ENCODE results near the gene MIA.
"Not testable (repeated sequence)": the region's sequence is repeated elsewhere in the genome, so short reads cannot be mapped to it uniquely, and the experiment has no call there.

The MIA gene

DNA sequence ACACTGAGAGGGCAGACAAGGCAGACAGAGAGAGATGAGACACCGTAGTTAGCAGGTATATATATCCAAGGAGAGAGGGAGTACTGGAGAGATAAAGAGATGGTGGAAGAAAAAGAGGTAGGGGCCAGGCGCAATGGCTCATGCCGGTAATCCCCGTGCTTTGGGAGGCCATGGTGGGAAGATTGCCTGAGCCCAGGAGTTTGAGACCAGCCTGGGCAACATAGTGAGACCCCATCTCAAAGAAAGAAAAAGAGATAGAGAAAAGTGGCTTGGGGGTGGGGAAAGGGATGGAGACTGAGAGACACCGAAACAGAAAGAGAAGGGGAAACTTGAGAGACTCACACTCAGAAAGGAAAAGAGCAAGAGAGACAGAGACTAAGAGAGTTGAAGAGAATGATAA, 5.3 kb downstream of the MIA start:
- no peak for DNase-seq (ENCODE audit: low read depth)

DNA sequence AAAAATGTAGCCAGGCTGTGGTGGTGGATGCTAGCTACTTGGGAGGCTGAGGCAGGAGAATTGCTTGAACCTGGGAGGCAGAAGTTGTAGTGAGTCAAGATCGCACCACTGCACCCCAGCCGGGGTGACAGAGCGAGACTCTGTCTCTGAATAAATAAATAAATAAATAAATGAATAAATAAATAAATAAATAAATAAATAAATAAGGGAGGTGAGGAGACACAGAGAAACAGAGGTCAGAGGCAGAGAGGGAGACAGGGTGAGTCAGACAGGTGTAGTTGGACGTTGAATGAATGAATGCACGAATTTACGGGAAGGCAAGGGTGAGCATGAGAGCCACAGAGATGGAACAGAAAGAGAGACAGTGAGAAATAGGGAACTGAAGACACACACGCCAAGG, 5.8 kb downstream of the MIA start:
- no peak for DNase-seq (ENCODE audit: low read depth)

DNA sequence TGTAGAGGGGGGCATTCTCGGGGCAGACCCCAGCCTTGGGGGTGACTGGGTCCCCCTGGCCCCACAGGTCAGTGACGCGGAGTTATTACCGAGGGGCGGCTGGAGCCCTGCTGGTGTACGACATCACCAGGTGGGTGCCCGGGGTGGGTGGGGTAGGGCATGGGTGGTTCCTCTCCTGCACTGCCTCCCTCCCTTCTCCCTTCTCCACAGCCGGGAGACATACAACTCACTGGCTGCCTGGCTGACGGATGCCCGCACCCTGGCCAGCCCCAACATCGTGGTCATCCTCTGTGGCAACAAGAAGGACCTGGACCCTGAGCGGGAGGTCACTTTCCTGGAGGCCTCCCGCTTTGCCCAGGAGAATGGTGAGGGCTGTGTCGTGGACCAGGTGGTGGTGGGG, 8.4 kb downstream of the MIA start:
- no peak for DNase-seq (ENCODE audit: low read depth)

DNA sequence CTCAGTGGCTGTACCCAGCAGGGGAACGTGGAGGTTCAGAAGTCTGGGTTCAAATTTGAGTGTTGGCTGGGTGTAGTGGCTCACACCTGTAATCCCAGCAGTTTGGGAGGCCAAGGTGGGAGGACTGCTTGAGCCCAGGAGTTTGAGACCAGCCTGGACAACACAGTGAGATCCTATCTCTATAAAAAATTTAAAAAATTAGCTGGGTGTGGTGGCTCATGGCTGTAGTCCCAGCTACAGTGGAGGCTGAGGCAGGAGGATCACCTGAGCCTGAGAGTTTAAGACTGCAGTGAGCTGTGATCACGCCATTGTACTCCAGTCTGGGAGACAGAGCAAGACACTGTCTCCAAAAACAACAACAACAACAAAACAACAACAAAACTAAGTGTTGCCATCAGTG, 8.8 kb downstream of the MIA start:
- not testable (repeated sequence) for DNase-seq (ENCODE audit: low read depth)

DNA sequence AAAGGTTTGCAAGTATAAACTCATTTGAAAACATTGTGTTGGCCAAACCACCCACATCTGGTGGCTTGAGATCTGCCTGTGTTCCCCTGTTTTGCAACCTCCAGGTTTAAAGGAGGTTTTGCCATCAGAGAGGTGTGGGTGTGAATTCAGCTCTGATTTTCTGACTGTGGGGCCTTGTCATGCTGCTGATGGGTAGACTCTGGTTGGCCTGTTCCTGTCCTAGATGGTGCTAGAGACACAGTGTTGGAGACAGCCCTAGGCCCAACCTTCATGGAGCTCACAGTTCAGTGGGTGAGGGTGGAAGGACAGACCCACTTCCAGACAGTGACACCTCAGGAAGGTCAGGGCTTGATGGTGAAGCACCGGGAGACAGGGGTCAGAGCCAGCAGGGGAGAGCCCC, 10.2 kb downstream of the MIA start:
- DNase-seq (ENCODE audit: low read depth) = no peak

DNA sequence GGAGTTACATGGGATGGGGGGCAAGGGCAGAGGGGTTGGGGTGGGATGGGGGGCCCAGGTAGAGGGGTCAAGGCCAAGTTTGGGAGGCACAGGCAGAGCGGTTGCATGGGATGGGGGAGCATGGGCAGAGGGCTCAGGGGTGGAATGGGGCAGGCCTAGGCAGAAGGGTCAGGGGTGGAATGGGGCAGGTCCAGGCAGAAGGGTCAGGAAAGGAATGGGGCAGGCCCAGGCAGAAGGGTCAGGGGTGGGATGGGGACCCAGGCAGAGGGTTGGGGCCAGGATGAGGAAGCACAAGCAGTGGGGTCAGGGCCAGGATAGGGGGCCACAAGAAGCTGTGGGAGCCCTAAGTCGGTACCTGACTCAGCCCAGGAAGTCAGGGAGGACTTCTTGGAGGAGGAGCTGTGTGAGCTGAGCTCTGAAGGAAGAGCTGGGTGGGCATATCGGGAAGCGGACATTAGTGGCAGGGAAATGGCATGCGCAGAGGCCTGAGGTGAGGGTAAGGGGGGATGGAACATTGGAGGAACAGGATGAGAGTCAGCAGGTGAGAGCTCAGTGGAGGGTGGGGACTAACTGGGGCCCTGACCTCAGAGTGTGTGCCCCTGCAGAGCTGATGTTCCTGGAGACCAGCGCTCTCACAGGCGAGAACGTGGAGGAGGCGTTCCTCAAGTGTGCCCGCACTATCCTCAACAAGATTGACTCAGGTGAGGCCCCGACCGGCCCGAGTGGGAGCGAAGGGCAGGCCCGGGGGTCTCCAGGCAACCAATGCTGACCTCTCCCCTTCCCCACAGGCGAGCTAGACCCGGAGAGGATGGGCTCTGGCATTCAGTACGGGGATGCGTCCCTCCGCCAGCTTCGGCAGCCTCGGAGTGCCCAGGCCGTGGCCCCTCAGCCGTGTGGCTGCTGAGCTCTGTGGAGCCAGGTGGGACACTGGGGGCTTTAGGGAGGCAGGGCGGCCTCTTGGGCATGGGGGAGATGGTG, 11.0 kb downstream of the MIA start:
- no peak for DNase-seq (ENCODE audit: low read depth)

DNA sequence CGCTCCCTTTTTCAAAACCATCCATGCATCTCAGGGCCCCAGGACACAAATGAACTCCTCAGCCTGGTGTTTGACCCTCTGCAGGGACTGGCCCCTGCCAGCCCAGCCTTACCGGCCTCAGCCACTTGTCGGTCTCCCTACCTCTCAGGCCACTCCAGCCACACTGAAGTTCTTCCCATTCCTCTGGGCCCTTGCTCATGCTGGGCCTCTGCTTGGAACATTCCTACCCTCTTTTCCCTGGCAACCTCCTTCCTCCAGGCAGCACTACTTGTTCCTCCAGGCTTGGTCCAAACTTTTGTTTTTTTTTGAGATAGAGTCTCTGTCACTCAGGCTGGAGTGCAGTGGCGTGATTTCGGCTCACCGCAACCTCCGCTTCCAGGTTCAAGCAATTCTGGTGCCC, 16.0 kb downstream of the MIA start:
- no peak for DNase-seq (ENCODE audit: low read depth)

DNA sequence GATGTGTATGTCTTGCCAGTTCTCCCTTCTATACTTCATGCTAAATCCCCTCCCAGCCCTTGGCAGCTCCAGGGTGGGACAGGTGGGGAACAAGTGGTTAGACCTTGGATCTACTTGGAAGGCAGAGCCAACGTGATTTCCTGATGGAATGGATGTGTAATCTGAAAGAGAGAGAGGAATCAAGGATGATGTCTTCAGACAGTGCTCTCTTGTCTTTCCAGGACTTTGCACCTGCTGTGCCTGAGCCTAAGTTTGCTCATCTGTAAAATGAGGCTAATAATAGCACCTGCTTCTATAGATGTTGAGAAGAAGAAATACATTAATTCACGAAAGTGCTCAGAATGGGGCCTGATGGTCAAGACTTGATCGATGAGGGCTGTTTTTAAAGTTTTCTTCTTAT, 16.7 kb downstream of the MIA start:
- DNase-seq (ENCODE audit: low read depth) = no peak

DNA sequence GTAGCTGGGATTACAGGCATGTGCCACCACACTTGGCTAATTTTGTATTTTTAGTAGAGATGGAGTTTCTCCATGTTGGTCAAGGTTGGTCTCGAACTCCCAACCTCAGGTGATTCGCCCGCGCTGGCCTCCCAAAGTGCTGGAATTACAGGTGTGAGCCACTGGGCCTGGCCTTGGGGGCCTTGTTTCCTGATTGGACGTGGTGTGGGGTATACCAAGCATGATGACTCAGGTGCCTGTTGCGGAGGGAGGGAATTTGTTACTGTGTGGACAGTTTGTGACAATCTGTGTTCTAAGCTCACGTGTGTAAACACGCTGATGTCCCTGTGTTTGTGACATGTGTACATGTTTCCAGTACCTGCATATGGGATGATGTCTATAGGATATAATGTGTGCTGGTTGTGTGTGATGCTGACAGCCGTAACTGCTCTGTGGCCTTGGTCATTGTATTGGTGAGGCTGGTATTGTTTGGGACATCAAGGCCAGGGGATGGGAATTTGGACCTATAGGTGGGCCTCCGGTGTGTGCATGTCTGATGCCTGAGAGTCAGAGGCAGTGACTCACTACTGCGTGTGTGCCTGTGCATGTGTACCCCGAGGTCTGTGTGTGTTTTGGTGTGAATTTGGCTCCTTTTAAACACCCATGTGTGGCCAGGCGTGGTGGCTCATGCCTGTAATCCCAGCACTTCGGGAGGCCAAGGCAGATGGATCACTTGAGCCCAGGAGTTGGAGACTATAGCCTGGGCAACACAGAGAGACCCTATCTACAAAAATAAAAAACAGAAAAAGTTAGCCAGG, 22.0 kb downstream of the MIA start:
- DNase-seq (ENCODE audit: low read depth) = no peak

DNA sequence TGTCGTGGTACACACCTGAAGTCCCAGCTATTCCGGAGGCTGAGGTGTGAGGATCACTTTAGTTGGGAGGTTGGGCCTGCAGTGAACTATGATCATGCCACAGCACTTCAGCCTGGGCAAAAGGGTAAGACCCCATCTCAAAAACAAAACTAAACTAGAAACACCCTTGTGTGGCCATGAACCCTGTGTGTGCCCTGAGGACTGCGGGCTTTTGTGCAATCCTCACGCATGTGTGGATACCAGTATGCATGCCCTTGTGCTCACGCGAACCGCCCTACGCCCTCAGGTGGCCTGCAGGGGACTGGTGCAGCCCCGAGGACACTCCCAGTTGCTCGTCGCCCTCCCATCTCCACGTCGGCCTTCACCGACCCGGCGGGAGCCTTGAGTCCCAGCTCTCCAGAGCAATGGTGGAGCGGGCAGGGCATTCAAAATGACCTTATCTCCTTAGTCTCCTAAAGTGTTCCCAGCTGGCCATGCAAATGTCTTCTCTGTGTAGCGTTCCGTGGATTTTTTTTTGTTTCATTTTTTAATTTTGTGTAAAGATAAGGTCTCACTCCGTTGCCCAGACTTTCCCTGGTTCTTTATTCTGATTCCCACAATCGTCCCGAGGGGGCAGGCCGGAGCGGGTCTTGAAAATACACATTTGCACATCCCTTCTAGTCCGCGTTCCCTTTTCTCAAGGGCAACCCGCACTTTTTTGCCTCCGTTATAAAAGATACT, 22.8 kb downstream of the MIA start:
- DNase-seq (ENCODE audit: low read depth) = peak; percentile 53

DNA sequence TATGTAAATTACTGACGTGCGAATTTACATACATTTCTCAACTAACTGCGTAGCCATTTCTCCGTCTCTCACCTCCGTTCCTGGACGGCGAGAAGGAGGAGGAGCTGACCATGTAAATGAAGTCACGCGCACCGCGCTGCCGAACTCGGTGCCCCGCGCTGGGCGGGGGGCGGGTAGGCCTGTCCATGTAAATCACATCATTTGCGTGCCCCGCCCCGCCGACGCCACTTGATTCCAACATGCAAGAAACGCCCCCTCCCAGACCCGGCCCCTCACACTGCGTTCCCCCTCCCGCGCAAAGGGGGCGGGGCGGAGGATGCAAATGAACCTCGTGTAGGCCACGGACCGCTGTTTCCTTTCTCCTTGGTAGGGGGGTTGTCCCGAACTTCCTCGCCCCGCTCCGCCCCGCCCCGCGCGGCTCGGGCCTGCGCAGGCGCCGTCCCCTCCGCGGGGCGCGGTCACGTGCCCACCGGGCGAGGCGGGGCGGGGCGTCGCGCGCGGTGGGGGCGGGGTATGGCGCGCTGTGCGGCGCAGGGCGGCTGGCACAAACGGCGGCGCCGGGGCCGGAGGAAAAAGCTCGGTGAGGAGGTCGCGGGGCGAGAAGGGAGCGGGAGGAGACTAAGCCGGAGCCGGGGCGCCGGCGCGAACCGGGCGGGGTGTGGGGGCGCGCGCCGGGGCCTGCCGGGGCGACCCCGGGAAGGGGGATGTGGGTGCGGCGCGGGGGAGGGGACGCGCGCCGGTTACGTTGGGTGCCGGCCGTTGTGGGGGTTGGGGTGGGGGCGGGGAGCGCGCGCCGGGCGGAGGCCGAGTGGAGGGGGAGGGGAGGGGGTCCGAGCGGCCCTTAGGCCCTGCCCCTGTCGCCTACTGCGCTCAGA, 23.6 kb downstream of the MIA start, which contains the start of gene EGLN2:
TSS of gene EGLN2 (plus strand) at position 509 of the 875 bp plus-strand sequence. CDS start 1,382 bp downstream, outside the sequence.
- DNase-seq (ENCODE audit: low read depth) = peak; percentile 100

DNA sequence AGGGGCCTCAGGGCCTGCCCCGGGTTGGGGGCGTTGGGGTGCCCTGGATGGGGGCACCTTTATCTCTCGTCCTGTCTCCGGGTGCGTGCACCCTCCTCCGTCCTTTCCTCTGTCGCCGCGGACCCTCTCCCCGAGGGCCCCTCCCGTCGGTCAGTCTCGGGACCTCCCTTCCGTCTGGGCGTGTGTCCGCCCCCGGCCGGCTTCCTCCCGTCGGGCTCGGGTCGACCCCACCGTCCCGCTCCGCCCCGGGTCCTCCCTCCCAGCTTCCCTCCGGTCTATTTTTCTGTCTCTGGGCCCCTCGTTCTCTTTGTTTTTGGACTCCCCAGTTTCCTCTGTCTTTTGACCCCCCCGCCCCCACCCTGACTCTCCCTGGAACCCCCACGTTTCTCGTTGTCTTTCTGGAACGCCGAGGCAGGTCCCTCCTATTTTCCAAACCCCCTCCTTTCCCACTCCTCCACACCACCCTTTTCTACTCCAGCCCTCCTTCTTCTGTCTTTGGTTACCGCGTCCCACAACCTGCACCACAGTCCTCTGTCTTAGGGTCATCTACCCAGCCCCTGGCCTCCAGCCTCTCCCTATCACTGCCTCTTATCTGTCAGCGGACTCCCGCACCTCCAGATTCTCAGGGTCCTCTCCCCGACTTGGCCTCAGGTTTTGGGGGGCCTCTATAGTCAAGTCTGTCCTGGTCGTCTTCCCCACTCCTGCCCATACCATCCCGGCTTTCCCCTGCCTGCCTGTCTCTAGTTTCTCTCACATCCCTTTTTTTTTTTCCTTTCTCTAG, 24.4 kb downstream of the MIA start:
- no peak for DNase-seq (ENCODE audit: low read depth)

DNA sequence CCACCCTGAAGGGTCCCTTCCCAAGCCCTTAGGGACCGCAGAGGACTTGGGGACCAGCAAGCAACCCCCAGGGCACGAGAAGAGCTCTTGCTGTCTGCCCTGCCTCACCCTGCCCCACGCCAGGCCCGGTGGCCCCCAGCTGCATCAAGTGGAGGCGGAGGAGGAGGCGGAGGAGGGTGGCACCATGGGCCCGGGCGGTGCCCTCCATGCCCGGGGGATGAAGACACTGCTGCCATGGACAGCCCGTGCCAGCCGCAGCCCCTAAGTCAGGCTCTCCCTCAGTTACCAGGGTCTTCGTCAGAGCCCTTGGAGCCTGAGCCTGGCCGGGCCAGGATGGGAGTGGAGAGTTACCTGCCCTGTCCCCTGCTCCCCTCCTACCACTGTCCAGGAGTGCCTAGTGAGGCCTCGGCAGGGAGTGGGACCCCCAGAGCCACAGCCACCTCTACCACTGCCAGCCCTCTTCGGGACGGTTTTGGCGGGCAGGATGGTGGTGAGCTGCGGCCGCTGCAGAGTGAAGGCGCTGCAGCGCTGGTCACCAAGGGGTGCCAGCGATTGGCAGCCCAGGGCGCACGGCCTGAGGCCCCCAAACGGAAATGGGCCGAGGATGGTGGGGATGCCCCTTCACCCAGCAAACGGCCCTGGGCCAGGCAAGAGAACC, 25.1 kb downstream of the MIA start:
- no peak for DNase-seq (ENCODE audit: low read depth)

DNA sequence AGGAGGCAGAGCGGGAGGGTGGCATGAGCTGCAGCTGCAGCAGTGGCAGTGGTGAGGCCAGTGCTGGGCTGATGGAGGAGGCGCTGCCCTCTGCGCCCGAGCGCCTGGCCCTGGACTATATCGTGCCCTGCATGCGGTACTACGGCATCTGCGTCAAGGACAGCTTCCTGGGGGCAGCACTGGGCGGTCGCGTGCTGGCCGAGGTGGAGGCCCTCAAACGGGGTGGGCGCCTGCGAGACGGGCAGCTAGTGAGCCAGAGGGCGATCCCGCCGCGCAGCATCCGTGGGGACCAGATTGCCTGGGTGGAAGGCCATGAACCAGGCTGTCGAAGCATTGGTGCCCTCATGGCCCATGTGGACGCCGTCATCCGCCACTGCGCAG, 25.7 kb downstream of the MIA start:
- DNase-seq (ENCODE audit: low read depth) = no peak

DNA sequence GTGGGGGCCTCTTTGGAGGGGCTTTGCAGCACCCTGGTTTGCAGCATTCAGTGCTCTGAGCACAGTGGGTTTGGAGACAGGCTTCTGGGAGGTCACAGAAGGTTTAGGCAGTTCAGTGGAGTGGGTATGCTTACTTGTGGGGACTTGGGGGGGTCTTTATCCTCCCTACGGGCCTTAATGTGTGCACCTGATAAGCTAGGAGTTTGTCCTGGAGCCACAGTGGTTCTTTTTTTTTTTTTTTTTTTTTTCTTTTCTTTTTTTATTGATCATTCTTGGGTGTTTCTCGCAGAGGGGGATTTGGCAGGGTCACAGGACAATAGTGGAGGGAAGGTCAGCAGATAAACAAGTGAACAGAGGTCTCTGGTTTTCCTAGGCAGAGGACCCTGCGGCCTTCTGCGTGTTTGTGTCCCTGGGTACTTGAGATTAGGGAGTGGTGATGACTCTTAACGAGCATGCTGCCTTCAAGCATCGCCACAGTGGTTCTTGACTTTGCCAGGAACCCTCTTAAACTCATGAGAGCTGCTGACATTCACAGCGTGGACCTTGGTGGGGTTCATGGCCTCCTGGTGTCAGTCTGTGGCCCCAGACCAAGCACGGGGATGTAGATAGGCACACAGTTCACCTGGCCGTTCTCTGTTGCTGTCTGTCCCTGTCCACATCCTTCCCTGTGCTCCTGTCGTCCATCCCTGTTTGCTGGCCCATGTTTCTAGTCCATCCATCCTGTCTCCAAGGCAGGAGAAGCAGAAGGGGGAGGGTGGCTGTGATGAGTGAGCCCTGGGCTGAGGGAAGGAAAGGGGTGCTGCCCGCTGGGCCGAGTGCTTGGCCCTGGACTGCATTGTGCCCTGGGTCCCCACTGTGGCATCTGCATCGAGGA, 26.3 kb downstream of the MIA start:
- DNase-seq (ENCODE audit: low read depth) = no peak

DNA sequence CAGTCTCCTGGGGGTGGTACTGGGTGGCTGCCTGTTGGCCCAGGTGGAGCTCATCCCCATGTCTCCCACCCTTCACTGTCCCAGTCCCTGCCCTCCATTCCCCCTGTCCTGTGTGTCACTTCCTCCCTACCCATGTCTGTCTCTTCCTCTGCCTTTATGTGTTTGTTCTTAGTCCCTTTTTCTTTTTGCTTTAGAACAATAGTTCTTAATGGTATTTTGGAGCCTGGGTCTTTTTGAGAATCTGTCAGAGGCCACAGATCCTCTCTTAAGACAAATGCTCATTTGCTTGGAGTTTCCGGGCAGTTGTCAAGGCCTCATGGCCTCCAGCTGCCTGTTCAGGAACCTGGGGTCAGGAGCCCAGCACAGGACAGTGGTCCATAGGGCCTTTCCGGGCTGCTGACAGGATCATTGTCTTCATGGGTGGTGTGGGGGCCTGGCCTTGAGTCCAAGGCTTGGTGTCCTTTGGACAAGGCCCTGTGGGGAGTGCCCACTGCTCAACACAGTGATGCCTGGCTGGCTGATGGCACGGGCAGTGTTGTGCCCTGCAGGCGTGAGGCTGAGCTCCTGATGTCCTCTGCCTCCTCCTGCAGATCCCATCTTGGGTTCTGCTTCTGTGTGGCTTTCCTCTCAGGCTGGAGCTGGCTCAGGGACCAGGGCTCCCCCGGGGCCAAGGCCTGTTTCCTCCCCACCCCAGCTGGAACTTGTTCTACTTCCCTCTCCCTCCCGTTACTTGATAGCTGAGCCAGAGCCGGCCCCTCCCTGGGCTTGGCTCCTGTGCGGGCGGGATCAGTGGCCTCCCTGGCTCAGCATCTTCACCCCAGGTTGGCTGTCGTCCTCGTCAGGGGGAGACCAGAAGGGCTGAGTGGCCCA, 27.2 kb downstream of the MIA start:
- no peak for DNase-seq (ENCODE audit: low read depth)

DNA sequence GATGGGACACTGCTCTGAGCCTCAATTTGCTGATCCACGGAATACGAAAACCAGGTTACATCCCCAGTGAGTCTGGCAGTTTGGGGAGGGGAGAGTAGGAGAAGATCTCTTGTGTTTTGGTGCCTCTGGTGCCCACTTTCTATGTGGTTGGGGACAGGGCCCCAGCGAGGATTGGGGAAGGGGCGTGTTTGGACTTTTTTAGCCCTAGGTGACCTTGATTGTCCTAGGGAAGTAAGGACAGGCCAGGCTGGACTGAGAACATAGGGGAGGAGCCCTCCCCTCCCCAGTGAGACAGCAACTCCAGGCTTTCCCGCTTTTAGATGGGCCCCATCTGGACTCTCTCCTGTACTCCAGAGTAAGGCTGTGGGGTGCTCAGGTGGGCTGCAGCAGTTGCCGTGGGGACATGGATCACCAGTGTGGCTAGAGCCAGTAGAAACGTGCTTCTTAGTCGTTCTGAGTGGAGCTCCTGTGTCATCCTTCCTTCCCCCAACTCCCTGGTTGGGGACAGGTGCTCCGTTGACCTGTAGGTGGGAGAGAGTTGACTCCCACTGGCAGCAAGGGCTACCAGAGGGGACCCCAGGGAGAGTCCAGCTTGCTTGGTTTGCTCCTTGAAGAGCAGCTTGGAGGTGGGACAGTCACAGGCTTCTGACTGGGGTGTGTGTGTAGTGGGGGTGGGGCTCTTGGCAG, 28.0 kb downstream of the MIA start:
- DNase-seq (ENCODE audit: low read depth) = no peak
